ENCODE data around the gene ABCB1.

Gene ABCB1

DNA sequence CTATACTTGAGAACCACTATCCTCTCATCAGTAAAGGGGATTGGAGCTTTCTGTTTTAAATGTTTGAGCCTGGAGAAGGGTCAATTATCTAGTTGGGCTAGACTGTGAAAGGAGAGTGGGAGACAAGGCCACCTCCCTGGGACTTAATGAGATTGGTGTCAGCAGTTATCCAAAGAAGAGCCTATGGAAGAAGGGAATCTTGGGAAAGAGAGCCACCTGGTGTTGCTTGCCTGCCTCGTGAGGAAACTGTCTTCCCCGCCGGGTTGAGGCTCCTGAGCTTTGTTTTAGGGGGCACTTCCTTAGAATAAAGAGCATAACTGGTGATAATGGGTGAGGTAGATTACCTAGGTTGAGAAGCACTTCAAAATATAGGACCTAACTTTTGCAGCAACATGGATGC, 93.2 kb downstream of the ABCB1 start:
- TF ChIP-seq ZNF433 (tag by site-specific recombination; IDR thresholded peaks at IDR 0.05; ENCODE audit: low read depth): no peak
- TF ChIP-seq ZBTB1 (tag by site-specific recombination; IDR thresholded peaks at IDR 0.05): no peak
- TF ChIP-seq, protein P1, sequence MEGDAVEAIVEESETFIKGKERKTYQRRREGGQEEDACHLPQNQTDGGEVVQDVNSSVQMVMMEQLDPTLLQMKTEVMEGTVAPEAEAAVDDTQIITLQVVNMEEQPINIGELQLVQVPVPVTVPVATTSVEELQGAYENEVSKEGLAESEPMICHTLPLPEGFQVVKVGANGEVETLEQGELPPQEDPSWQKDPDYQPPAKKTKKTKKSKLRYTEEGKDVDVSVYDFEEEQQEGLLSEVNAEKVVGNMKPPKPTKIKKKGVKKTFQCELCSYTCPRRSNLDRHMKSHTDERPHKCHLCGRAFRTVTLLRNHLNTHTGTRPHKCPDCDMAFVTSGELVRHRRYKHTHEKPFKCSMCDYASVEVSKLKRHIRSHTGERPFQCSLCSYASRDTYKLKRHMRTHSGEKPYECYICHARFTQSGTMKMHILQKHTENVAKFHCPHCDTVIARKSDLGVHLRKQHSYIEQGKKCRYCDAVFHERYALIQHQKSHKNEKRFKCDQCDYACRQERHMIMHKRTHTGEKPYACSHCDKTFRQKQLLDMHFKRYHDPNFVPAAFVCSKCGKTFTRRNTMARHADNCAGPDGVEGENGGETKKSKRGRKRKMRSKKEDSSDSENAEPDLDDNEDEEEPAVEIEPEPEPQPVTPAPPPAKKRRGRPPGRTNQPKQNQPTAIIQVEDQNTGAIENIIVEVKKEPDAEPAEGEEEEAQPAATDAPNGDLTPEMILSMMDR (tag by site-specific recombination; IDR thresholded peaks at IDR 0.05): 0 out of 2 replicates have a peak, but pooled peaks have one; percentile 10
- 0 out of 2 replicates have a peak, but pooled peaks have one; percentile 7 for TF ChIP-seq ZNF654 (tag by site-specific recombination; IDR thresholded peaks at IDR 0.05; ENCODE audit: low read depth)
- Histone ChIP-seq H3K36me3 (ENCODE audit: control insufficient read depth in 2 of 2, insufficient read depth in 1 of 2, low read length in 2 of 2) (peaks cover 0 to 9% of the 10 kb centered on the region in 2 experiments; a peak in 1 of 3 replicates), H3K4me3 (ENCODE audit: low read depth, low read length) (no peak overlapping the region), H3K9me3 (ENCODE audit: control insufficient read depth, insufficient read depth, low read depth, low read length) (no peaks in the 10 kb centered on the region), H3K4me1 (ENCODE audit: control insufficient read depth, insufficient read depth, low read length) (no peaks in the 10 kb centered on the region), H3K27ac (ENCODE audit: extremely low read depth, low read depth, low read length) (no peak overlapping the region)
- CTCF ChIA-PET: interaction anchor here (0.6 to 1.2 kb wide), 6 partner anchors 13 to 379 kb away, joined by 3 to 6 read pairs (median 3); no protein-coding TSS in a partner anchor
- POLR2A ChIA-PET: no interaction called here

DNA sequence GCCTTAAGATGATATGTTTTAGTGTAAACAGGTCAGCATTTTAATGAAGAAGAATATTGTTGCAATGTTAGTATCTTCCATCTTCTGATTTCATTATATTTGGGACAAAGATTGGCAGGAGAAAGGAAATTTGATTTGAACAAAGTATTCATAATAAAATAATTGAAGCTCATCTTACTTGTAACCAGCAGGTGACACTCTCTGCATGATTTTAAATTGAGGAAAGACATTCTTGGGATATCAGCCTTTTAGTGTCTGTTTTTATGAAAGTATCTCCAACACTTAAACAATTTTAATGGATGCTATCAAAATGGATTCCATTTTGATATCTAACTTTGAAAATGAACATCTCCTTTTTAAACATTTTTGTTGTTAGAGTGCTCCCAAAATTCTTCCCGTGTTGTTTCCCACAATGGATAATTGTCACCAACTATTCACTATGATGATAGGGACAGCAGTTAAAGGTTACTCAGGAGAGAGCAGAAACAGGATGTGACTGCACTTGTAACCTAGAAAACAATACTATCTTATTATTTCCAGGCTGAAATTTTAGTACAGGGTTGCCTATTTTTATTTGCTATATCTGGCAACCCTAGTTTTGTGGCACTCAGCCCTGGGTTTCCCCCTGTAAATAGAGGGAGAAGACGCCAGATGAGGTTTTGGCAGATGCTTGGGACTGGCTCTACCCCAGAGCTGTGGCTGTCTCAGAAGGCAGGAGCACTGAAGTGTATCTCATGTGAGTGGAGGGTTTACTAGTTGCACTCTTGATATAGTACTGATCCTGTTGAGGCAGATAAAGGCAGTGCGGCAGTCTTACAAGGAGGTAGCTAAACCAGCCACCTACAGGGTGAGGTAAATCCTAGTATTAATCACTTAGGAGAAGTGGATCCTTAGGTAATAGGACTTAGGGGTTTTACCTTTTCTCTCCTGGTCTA, 94.2 kb downstream of the ABCB1 start:
- TF ChIP-seq ZNF654 (tag by site-specific recombination; IDR thresholded peaks at IDR 0.05; ENCODE audit: low read depth): peak; percentile 52
- TF ChIP-seq ZNF426 (tag by site-specific recombination; IDR thresholded peaks at IDR 0.05): no peak
- ChIA-PET CTCF (interaction anchor here (0.6 to 1.9 kb wide), 17 partner anchors 10 to 605 kb away, joined by 3 to 7 read pairs (median 3); partner anchors contain the start of gene ABCB1), POLR2A (no interaction called here)
- Histone ChIP-seq H3K9me3 (ENCODE audit: control insufficient read depth, insufficient read depth, low read depth, low read length) (no peaks in the 10 kb centered on the region), H3K4me1 (ENCODE audit: control insufficient read depth, insufficient read depth, low read length) (no peaks in the 10 kb centered on the region), H3K36me3 (ENCODE audit: control insufficient read depth in 2 of 2, insufficient read depth in 1 of 2, low read length in 2 of 2) (peaks cover 0 to 9% of the 10 kb centered on the region in 2 experiments; a peak in 1 of 3 replicates), H3K4me3 (ENCODE audit: low read depth, low read length) (no peak overlapping the region), H3K27ac (ENCODE audit: extremely low read depth, low read depth, low read length) (no peak overlapping the region)

DNA sequence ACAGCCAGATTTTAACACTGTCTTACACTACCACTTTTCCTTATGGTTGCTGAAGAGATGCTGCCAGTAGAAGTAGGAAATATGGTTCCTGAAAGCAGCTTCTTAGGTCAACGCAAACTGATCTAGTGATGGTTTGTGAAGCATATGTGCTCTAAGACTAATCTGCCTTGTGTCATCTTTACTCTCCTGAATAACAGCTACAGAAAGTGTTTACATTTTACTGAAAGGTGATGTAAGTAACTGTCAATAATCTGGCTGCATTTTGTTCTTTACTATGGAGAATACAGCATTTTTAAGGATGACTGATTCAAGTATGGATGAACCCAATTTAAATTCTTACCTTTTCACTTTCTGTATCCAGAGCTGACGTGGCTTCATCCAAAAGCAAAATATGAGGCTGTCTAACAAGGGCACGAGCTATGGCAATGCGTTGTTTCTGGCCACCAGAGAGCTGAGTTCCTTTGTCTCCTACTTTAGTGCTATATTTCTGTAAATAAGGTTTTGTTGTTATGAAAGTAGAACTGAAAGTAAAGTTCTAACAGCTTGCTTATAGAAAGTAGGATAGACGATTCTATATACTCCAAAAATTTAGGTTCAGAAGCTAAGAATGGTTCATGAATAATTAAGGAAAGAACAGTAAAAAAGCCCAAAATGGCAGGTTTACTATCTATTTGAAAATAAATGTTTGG, 95.0 kb downstream of the ABCB1 start:
- H3K27ac ChIP-seq (ENCODE audit: extremely low read depth, low read depth, low read length): no peak overlapping the region
- TF ChIP-seq ZNF19 (tag by site-specific recombination; IDR thresholded peaks at IDR 0.05; ENCODE audit: low read depth) (no peak), ZNF621 (tag by site-specific recombination; IDR thresholded peaks at IDR 0.05) (no peak), REPIN1 (tag by site-specific recombination; IDR thresholded peaks at IDR 0.05; ENCODE audit: low read depth) (no peak), ZNF37A (tag by site-specific recombination; IDR thresholded peaks at IDR 0.05) (no peak), ZNF146 (tag by site-specific recombination; IDR thresholded peaks at IDR 0.05) (no peak), ZNF10 (tag by site-specific recombination; IDR thresholded peaks at IDR 0.05) (no peak), SP3 (tag by site-specific recombination; IDR thresholded peaks at IDR 0.05) (no peak), ZNF624 (tag by site-specific recombination; IDR thresholded peaks at IDR 0.05) (no peak), ZNF341 (tag by site-specific recombination; IDR thresholded peaks at IDR 0.05; ENCODE audit: low read depth) (no peak), ZNF214 (tag by site-specific recombination; IDR thresholded peaks at IDR 0.05; ENCODE audit: borderline replicate concordance) (no peak), YY1 (tag by site-specific recombination; IDR thresholded peaks at IDR 0.05) (no peak), ZNF629 (tag by site-specific recombination; IDR thresholded peaks at IDR 0.05) (no peak), ZNF837 (tag by site-specific recombination; IDR thresholded peaks at IDR 0.05) (no peak), ZNF433 (tag by site-specific recombination; IDR thresholded peaks at IDR 0.05; ENCODE audit: low read depth) (no peak)
- TF ChIP-seq, protein P2, sequence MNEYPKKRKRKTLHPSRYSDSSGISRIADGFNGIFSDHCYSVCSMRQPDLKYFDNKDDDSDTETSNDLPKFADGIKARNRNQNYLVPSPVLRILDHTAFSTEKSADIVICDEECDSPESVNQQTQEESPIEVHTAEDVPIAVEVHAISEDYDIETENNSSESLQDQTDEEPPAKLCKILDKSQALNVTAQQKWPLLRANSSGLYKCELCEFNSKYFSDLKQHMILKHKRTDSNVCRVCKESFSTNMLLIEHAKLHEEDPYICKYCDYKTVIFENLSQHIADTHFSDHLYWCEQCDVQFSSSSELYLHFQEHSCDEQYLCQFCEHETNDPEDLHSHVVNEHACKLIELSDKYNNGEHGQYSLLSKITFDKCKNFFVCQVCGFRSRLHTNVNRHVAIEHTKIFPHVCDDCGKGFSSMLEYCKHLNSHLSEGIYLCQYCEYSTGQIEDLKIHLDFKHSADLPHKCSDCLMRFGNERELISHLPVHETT (tag by site-specific recombination; IDR thresholded peaks at IDR 0.05): no peak
- TF ChIP-seq, protein P3, sequence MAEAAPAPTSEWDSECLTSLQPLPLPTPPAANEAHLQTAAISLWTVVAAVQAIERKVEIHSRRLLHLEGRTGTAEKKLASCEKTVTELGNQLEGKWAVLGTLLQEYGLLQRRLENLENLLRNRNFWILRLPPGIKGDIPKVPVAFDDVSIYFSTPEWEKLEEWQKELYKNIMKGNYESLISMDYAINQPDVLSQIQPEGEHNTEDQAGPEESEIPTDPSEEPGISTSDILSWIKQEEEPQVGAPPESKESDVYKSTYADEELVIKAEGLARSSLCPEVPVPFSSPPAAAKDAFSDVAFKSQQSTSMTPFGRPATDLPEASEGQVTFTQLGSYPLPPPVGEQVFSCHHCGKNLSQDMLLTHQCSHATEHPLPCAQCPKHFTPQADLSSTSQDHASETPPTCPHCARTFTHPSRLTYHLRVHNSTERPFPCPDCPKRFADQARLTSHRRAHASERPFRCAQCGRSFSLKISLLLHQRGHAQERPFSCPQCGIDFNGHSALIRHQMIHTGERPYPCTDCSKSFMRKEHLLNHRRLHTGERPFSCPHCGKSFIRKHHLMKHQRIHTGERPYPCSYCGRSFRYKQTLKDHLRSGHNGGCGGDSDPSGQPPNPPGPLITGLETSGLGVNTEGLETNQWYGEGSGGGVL (tag by site-specific recombination; IDR thresholded peaks at IDR 0.05): no peak
- TF ChIP-seq, protein P4, sequence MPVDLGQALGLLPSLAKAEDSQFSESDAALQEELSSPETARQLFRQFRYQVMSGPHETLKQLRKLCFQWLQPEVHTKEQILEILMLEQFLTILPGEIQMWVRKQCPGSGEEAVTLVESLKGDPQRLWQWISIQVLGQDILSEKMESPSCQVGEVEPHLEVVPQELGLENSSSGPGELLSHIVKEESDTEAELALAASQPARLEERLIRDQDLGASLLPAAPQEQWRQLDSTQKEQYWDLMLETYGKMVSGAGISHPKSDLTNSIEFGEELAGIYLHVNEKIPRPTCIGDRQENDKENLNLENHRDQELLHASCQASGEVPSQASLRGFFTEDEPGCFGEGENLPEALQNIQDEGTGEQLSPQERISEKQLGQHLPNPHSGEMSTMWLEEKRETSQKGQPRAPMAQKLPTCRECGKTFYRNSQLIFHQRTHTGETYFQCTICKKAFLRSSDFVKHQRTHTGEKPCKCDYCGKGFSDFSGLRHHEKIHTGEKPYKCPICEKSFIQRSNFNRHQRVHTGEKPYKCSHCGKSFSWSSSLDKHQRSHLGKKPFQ (tag by site-specific recombination; IDR thresholded peaks at IDR 0.05): no peak
- H3K9me3 ChIP-seq (ENCODE audit: control insufficient read depth, insufficient read depth, low read depth, low read length): no peaks in the 10 kb centered on the region
- H3K4me3 ChIP-seq (ENCODE audit: low read depth, low read length): no peak overlapping the region
- H3K4me1 ChIP-seq (ENCODE audit: control insufficient read depth, insufficient read depth, low read length): no peaks in the 10 kb centered on the region
- peaks cover 0 to 9% of the 10 kb centered on the region in 2 experiments; a peak in 1 of 3 replicates for H3K36me3 ChIP-seq (ENCODE audit: control insufficient read depth in 2 of 2, insufficient read depth in 1 of 2, low read length in 2 of 2)
- ChIA-PET POLR2A (no interaction called here), CTCF (interaction anchor here (0.6 to 1.9 kb wide), 16 partner anchors 11 to 606 kb away, joined by 3 to 7 read pairs (median 3); partner anchors contain the start of gene ABCB1)
